Body of pancreas (tissue), 4 donors: ENCODE data around the gene GLTP.

Source experiments
- POLR2A ChIP-seq, 3 donors: fragments of 450-650 bp; IDR thresholded peaks; one replicate each; pipeline ENCODE4 v1.6.1; 2016; ENCODE audit warnings: antibody characterized with exemption in 3 of 3, mild to moderate bottlenecking in 2 of 3
- TF ChIP-seq, protein P1 (sequence below), 7 experiments: fragments of 450-650 bp in 4 of 7; fragments of 200-600 bp in 3 of 7; sonication (generic) in 3 of 7; IDR thresholded peaks; one replicate each; pipeline ENCODE4 v1.5.1; 2016 to 2019; ENCODE audit warnings: antibody characterized with exemption in 7 of 7

DNA sequence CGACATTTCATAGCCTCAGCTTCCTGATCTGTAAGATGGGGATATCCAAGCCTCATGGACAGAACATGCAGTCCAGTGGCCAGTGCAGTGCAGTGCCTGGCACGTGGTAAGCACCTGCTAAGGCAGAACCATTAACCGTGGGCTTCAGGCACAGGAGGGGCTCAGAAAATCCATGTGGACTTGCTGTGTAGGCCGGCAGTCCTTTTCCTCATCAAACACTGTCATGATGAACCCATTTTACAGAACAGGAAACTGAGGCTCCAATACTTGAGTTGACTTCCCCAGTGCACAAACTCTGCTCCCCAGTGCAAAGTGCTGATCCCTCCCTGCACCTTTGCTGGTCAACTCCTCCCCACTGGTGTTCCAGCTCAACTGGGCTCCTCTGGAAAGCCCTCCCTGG, 65.1 kb downstream of the GLTP start:
- no peak for TF ChIP-seq POLR2A (IDR thresholded peaks at IDR 0.05)
- TF ChIP-seq, protein P1, sequence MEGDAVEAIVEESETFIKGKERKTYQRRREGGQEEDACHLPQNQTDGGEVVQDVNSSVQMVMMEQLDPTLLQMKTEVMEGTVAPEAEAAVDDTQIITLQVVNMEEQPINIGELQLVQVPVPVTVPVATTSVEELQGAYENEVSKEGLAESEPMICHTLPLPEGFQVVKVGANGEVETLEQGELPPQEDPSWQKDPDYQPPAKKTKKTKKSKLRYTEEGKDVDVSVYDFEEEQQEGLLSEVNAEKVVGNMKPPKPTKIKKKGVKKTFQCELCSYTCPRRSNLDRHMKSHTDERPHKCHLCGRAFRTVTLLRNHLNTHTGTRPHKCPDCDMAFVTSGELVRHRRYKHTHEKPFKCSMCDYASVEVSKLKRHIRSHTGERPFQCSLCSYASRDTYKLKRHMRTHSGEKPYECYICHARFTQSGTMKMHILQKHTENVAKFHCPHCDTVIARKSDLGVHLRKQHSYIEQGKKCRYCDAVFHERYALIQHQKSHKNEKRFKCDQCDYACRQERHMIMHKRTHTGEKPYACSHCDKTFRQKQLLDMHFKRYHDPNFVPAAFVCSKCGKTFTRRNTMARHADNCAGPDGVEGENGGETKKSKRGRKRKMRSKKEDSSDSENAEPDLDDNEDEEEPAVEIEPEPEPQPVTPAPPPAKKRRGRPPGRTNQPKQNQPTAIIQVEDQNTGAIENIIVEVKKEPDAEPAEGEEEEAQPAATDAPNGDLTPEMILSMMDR (IDR thresholded peaks at IDR 0.05), result no peak
